ENCODE results near the gene PGLYRP1. TPM values are rescaled to one million over a fixed set of nuclear protein-coding genes. Genes with fewer than 3 reads are reported as not detected.
A peak's percentile ranks its signal among the peaks of the same experiment; 100 is the strongest.

PGLYRP1 gene
- total RNA-seq, 1 donor from 2014 or later = 0.54 TPM

- Mint-ChIP-seq H3K27ac (ENCODE audit: unreplicated experiment) (no peak overlapping the region), H3K4me1 (ENCODE audit: unreplicated experiment) (no peaks in the 10 kb centered on the region), H3K36me3 (ENCODE audit: low read depth, unreplicated experiment) (peaks cover 13% of the 10 kb centered on the region), H3K4me3 (ENCODE audit: unreplicated experiment) (no peak overlapping the region), H3K9me3 (ENCODE audit: unreplicated experiment) (no peaks in the 10 kb centered on the region), H3K27me3 (ENCODE audit: unreplicated experiment) (peaks cover 8% of the 10 kb centered on the region)
- no peak for TF ChIP-seq CTCF (IDR thresholded peaks at IDR 0.05; ENCODE audit: unreplicated experiment)
- no peak for DNase-seq (ENCODE audit: low spot score)
These were observed 16.4 kb downstream of the PGLYRP1 start for GRCh38 chr19:46006411-46006810.

- Mint-ChIP-seq H3K27ac (ENCODE audit: unreplicated experiment) (no peak overlapping the region), H3K4me1 (ENCODE audit: unreplicated experiment) (peaks cover 13% of the 10 kb centered on the region), H3K36me3 (ENCODE audit: low read depth, unreplicated experiment) (peaks cover 14% of the 10 kb centered on the region), H3K4me3 (ENCODE audit: unreplicated experiment) (no peak overlapping the region), H3K9me3 (ENCODE audit: unreplicated experiment) (no peaks in the 10 kb centered on the region), H3K27me3 (ENCODE audit: unreplicated experiment) (peaks cover 4% of the 10 kb centered on the region)
- no peak for TF ChIP-seq CTCF (IDR thresholded peaks at IDR 0.05; ENCODE audit: unreplicated experiment)
- DNase-seq (ENCODE audit: low spot score) = no peak
These were observed 20.1 kb downstream of the PGLYRP1 start for GRCh38 chr19:46002678-46003275.

DNA sequence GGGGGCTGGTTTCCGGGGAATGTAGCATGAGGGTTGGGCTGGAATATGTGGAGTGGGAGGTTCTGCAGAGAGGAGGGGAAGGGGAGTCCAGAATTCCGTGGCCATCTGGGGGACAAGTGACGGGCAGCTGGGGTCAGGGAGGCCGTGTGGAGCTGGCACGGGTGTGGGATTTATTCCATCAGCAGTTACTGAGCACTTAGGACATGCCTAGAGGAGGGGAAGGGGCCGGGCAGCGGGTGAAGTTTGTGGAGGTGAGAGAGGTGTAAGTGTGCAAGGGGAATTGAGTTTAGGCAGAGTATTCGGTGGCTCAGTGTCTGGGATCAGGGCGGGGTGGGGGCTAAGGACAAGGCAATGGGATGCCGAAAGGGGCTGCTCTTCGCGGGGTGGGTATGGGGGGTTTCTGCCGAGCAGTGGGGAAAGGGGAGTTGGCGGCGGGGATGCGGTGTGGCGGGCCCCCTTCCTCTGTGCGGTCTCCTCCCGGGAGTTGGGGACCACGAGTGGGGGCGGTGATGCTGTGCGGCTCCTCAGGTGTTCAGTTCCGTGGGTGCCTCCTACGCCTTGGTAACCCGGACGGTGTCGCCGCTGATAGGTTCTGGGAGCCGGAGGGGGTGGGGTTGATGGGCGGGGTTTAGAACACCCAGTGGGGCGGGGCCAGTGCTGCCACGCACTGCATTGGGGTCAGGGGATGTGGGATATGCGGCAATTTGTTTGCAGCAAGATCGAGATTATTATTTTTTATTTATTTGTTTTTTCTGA lies 22.2 kb downstream of the PGLYRP1 start:
- Mint-ChIP-seq H3K36me3 (ENCODE audit: low read depth, unreplicated experiment) (peaks cover 7% of the 10 kb centered on the region), H3K4me3 (ENCODE audit: unreplicated experiment) (peak overlapping the region; percentile 91), H3K27ac (ENCODE audit: unreplicated experiment) (peak overlapping the region; percentile 67), H3K9me3 (ENCODE audit: unreplicated experiment) (no peaks in the 10 kb centered on the region), H3K4me1 (ENCODE audit: unreplicated experiment) (peaks cover 19% of the 10 kb centered on the region), H3K27me3 (ENCODE audit: unreplicated experiment) (peaks cover 4% of the 10 kb centered on the region)
- TF ChIP-seq CTCF (IDR thresholded peaks at IDR 0.05; ENCODE audit: unreplicated experiment) = no peak
- DNase-seq (ENCODE audit: low spot score) = peak; percentile 44

DNA sequence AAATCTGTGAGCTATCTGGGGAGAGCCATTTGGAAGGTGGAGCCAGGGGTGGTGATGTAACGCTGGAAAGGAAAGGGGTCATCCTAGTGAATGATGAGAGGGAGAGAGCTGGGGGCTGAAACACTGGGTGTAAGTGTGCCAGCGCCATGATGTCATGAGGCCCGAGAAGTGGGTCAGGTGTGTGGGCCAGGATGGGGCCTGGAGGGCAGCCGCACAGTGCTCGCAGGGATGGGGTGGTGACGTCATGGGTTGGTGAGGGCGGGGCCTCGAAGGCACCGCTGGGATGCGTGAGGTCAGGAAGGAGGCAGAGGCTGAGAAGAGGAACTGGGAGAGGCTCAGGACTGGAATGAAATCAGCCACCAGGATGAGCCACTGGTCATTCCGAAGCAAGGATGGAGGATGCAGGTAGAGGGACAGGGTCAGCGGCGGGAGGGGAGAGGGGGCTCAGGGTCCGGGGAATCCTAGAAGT lies 23.2 kb downstream of the PGLYRP1 start:
- no peak for TF ChIP-seq CTCF (IDR thresholded peaks at IDR 0.05; ENCODE audit: unreplicated experiment)
- H3K27ac Mint-ChIP-seq (ENCODE audit: unreplicated experiment) = no peak overlapping the region
- peaks cover 4% of the 10 kb centered on the region for H3K36me3 Mint-ChIP-seq (ENCODE audit: low read depth, unreplicated experiment)
- H3K4me3 Mint-ChIP-seq (ENCODE audit: unreplicated experiment) = peak overlapping the region; percentile 84
- DNase-seq (ENCODE audit: low spot score) = peak; percentile 33
- no peaks in the 10 kb centered on the region for H3K9me3 Mint-ChIP-seq (ENCODE audit: unreplicated experiment)
- H3K27me3 Mint-ChIP-seq (ENCODE audit: unreplicated experiment) = peaks cover 4% of the 10 kb centered on the region
- H3K4me1 Mint-ChIP-seq (ENCODE audit: unreplicated experiment) = peaks cover 19% of the 10 kb centered on the region

DNA sequence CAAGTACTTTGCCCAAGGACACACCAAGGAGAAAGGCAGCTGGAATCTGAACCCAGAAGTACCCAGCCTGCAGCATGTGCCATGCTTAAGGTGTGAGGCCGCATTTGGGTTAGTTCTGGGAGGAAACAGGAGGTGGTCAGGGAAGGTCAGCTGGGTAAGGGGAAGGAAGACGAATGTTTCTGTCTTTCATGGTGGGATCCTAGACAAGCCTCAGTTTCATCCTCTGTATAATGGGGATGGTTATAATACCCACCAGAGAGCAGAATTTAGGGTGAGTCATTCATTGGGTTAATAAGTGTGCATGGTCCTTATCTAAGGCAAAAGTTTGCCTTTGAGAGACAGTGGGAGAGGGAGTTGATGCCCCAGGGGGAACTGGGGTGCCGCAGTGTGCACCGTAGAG lies 24.0 kb downstream of the PGLYRP1 start:
- Mint-ChIP-seq H3K27ac (ENCODE audit: unreplicated experiment) (no peak overlapping the region), H3K4me1 (ENCODE audit: unreplicated experiment) (peaks cover 19% of the 10 kb centered on the region), H3K36me3 (ENCODE audit: low read depth, unreplicated experiment) (peaks cover 4% of the 10 kb centered on the region), H3K9me3 (ENCODE audit: unreplicated experiment) (no peaks in the 10 kb centered on the region), H3K4me3 (ENCODE audit: unreplicated experiment) (peak overlapping the region; percentile 71), H3K27me3 (ENCODE audit: unreplicated experiment) (peaks cover 4% of the 10 kb centered on the region)
- TF ChIP-seq CTCF (IDR thresholded peaks at IDR 0.05; ENCODE audit: unreplicated experiment) = no peak
- DNase-seq (ENCODE audit: low spot score) = no peak

Data from endothelial cell (in vitro differentiated cells).